Activated CD4-positive, alpha-beta T cell treated with anti-CD3 and anti-CD28 coated beads, Interleukin-10, Interleukin-2, amounts not matched to agents 100 ng/mL and 50 ng/mL, durations not matched to agents 16 hours and 8 hours (primary cell): ENCODE data around the gene SBF1.

ENCODE experiments used
- DNase-seq: peaks from one replicate; pipeline ENCODE4 v3.0.0-alpha.2; 2020

SBF1 gene

GRCh38 chr22:50485221-50486131 lies 10.6 kb upstream of the SBF1 start:
- DNase-seq: no peak

DNA sequence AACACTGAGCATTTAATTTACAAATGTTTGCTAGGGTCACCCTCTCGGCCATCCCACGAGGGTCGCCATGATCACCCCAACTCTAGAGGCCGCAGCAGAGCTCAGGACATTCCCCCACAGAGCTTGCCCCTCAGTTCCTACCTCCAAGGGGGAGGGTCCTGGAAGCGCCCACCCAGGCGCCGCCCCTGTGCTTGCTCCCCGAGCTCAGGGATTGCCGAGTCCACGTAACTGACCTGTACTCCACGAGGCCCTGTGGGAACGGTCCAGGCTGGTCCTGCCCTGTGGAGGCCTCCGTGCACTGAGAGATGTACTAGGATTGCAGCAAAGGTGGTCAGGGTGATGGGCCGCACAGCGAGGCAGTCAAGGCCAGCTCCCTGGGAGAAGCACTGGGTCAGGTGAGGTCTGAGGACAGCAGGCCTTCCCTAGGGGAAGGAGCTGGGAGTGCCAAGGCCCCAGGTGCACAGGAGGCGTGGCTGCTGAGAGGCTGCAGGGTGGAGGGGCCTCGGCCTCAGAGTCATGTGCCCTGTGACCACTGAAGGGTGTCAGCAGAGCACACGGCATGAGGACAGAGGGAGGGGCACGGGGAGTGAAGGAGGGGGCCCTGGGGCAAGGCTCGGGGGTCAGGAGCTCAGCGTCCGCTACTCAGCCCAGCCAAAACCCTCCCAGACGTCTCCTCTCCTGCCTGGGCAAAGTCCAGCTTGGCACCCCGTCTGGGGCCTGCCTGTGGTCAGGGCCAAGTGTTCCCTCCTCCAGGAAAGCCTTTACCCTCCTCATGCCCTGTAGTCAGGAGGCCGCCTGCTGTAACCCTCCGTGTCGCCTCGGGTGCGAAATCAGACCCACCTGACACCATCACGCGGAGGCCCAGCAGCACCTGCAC lies 9.4 kb upstream of the SBF1 start:
- DNase-seq: no peak

DNA sequence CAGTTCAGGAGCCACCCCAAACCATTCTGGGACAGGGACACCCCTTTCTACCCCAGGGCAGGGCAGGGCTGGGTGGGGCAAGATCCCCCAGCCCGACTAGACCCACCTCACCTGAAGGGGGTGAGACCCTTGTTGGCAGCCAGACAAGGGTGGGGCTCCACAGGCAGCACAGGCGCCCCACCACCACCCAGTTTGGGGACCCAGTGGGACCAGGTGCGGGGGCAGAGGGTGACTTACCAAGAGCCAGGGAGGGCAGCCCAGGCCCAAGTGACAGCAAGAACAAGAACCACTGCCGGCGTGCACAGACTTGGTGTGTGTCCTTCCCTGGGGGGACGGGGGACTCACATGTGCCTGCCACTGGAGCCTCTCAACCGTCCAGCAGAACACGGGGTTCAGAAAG lies 8.7 kb upstream of the SBF1 start:
- DNase-seq: no peak

DNA sequence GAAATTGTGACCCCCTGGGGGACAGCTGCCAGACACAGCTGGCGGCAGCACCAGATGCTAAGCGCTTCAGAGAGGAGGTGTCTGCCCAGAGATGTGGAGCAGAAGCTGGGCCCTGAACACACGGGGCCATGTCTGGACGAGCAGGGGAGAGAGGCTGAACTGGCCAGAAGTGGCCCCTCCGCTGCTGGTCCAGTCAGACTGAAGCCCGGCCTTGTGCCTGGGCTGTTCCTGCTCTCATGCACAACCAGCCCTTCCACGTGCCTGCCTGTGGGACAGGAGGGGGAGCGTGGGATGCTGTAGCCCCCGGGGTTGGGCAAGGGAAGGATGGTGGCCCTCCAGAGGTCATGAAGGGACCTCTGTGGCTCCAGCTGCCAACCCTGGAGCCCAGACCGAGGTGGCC lies 8.3 kb upstream of the SBF1 start:
- DNase-seq: no peak

DNA sequence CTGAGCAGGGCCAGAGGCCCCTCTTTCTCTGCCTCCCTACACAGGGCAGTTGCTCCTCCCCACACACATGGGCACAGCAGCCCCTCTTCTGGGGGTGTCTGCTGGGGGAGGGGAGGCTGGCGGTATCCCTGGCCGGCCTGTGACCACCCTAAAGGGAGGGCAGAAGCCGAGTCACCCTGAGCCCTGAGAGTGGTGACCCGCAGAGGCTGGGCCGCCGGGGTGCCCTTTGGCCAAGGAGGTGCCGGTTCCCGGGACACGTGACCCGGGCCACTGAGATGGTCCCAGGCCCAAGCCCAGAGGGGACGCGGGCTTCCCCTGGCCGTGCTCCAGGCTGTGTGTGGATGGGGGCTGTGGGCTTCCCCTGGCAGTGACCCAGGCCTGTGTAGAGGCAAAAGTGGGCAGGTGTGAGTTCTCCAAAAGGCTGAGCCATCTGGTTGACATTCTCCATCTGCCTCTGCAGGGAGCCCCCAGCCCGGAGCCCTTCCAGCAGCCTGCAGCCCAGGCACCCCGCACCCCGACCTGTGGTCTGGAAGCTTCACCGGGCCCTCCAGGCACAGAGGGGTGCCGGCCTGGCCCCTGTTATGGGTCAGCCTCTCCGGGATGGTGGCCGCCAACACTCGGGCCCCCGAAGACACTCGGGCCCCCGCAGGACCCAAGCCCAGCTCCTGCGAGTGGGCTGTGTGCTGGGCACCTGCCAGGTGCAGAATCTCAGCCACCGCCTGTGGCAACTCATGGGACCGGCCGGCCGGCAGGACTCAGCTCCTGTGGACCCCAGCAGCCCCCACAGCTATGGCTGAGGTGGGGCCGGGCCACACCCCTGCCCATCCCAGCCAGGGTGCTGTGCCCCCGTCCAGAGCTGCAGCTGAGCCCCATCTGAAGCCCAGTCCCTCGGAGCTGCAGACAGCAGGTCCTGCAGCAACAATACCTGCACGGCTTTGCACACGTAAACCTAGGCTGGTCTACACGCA lies 7.6 kb upstream of the SBF1 start:
- DNase-seq: no peak

GRCh38 chr22:50481440-50482106 lies 6.7 kb upstream of the SBF1 start, which contains the start of gene ADM2:
Gene ADM2 (plus strand): TSS chr22:50481543. CDS start chr22:50481848, 305 bp downstream.
- DNase-seq: peak; percentile 58

DNA sequence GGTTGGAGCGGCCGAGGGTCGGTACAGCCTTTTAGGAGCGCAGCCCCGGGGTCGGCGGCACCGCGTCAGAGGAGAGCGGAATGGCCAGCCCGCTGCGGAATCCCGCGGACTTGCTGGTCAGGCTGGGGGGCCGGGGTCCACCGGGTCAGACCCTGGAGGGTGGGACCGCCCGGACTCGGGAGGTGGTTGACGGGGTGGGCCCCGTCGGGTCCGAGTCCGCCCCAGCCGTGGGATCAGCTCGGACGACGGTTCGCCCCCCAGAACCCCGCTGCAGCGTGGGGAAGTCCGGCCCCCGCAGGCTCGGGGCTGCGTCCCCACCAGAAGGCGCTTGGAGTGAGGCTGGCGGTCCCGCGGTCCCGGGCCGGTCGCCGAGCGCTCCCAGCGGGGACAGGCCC lies 6.2 kb upstream of the SBF1 start:
- no peak for DNase-seq

- no peak for DNase-seq
Observed at GRCh38 chr22:50479721-50480120, 4.9 kb upstream of the SBF1 start.

- no peak for DNase-seq
Observed at GRCh38 chr22:50477923-50478322, 3.1 kb upstream of the SBF1 start.

- DNase-seq: no peak
Observed at GRCh38 chr22:50476868-50477267, 2.0 kb upstream of the SBF1 start.

GRCh38 chr22:50475652-50476002 lies 792 bp upstream of the SBF1 start:
- DNase-seq: no peak

DNA sequence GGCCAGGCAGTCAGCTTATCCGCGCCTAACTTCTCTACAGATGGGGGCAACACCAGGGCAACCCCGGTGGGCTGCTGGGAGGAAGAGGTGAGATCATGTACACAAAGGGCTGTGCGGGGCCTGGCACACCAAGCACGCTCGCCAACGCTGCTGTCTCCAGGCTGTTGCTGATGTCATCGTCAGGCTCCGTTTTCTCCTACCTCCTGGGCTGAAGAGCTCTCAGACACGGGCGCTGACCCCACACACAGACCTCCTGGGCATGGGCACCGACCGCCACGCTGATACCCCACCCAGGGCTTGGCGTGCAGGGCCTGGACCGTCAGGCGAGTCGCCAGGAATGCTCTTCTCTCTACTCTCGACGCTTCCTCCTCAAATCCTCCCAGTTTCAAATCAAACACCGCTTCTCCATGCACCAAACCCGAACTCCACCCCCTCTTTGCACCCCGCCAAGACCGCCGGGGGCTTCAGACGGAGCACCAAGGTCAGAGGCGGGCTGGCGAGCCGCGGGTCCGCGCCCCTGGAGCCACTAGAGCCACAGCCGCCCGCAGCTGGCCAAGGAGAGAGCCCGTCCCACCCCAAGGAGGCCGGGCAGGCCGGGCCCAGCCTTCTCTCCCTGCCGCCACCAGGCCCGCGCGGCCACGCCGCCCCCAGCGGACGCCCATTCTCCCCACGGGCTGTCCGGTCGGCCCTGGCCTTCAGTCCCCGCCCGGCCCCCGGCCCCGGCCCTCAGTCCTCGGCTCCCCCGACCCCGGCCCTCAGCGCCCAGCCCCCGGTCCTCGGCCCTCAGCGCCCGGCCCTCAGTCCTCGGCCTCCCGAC lies 772 bp downstream of the SBF1 start:
- DNase-seq: peak; percentile 57

GRCh38 chr22:50473088-50473487 lies 1.7 kb downstream of the SBF1 start:
- DNase-seq: peak; percentile 77

DNA sequence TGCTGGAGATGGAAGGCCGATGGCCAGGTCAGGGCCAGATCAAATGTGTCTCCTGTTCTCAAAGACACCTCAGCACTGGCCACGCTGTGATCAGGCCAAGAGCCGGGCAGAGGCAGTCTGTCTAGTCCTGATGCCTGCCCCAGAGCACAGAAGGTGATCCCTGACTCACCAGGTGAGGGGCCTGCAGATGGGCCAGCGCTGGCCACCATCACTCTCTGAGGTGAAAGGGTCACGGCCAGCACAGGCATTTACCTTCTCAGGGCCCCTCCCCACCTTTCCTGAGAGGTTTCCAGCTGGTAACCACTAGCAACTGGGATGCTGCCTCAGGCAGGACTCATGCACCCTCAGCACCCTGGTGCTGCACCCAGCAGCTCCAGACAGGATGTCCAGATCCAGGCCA lies 2.9 kb downstream of the SBF1 start:
- DNase-seq: no peak

GRCh38 chr22:50471197-50471847 lies 3.5 kb downstream of the SBF1 start:
- DNase-seq: no peak

- DNase-seq: no peak
Observed at GRCh38 chr22:50470491-50470890, 4.3 kb downstream of the SBF1 start.

- peak; percentile 99 for DNase-seq
Observed at GRCh38 chr22:50469377-50470305, 5.2 kb downstream of the SBF1 start.

- no peak for DNase-seq
Observed at GRCh38 chr22:50468626-50469025, 6.2 kb downstream of the SBF1 start.

GRCh38 chr22:50467773-50468440 lies 6.9 kb downstream of the SBF1 start:
- DNase-seq: no peak
